NCI-H345 treated with DMSO at 0.1 percent for 48 hours (cell line): ENCODE data around the gene RABL6.

Source experiments
- DNase-seq: peaks from one replicate; lab custom pipeline; 2025; ENCODE audit not compliant: unreplicated experiment; lab: John Stamatoyannopoulos, UW

Gene RABL6

DNA sequence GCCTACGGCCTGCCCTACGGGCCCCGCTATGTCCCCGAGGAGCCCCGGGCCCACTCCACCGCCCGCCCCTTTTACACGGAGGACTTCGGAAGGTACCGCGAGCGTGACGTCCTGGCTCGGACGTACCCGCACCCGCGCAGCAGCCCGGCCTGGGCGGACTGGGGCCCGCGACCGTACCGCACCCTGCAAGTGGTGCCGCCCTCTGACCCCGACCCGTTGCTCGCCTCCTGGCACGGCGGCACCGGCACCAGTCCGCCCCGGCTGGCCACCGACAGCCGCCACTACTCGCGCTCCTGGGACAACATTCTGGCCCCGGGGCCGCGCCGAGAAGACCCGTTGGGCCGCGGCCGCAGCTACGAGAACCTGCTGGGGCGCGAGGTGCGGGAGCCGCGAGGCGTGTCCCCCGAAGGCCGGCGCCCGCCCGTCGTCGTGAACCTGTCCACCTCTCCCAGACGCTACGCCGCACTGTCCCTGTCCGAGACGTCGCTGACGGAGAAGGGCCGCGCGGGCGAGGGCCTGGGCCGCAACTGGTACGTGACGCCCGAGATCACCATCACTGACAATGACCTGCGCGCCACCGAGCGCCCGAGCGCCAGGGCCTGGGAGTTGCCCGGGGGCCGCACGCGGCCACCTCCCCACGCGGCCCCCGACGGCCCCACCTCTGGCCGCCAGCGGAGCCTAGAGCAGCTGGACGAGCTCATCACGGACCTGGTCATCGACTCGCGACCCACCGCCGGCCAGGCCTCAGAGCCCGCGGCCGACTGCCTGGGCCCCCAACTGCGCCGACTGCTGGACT is 37.9 kb downstream of the RABL6 start:
- DNase-seq: no peak

DNA sequence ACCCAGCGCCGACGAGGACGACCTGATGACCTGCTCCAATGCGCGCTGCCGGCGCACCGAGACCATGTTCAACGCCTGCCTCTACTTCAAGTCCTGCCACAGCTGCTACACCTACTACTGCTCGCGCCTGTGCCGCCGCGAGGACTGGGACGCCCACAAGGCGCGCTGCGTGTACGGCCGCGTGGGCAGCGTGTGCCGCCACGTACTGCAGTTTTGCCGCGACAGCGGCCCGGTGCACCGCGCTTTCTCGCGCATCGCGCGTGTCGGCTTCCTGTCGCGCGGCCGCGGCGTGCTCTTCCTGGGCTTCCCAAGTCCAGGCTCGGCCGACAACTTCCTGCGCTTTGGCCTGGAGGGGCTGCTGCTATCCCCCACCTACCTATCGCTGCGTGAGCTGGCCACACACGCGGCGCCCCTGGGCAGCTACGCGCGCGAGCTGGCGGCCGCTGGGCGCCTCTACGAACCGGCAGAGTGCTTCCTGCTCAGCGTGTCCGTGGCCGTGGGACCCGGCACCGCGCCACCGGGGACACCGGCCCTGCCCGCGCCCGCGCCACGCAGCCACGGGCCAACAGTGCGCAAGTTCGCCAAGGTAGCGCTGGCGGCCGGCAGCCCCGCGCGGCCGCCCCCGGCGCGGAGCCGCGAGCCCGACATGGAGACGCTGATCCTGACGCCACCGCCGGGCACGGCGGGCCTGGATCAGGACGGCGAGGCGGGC is 38.8 kb downstream of the RABL6 start:
- DNase-seq: no peak

DNA sequence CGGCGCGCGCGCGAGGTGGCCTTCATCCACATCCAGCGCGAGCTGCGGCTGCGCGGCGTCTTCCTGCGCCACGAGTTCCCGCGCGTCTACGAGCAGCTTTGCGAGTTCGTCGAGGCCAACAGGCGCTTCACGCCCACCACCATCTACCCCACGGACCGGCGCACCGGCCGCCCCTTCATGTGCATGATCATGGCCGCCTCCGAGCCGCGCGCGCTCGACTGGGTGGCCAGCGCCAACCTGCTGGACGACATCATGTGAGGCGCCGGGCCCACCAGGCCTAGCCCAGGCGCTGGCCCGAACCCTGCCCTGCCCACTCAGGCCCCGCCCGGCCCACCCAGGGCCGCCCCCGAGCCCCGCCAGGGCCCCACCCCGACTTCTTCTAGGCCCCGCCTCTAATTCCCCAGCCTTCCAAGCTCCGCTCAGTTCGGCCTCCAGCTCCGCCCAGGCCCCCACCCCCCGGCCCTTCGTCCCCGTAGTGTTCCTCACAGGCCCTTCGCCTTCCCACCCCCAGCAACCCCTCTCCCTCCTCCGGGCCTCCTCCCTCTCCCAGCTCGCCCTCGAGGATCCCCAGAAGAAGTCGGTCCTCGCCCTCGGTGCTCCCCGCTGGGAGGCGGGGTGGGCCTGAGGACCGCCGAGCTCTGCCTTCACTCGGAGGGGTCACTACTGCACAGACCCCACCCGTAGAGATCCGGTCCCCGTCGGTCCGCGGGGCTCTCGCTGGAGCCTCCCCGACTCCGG is 39.5 kb downstream of the RABL6 start:
- DNase-seq: no peak

DNA sequence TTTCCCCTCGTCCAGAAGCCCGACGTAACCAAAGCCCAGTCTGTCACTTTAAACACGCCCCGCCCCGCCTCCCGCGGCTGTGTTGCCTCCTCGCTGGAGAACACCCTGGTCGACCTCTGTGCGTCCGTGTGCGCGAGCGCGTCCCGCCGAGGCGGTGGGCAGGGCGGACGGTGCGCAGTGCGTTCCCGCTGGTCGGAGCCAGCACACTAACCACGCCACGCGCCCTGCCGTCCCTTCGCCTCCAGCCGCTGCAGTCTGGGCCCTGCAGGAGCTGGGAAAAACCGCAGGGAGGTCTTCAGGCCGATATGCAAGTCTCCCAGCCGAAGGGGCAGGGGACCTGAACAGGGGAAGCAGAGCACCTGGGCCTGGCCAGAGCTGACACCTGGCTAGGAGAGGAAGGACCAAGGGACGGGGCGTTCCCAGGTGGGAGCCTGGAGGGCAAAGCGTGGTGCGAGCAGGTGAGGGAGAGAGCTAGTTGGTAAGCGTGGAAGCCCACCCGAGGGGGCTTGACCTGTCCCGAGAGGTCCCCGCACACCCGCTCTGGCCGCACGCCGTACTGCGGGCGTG is 40.2 kb downstream of the RABL6 start:
- DNase-seq: peak; percentile 50

DNA sequence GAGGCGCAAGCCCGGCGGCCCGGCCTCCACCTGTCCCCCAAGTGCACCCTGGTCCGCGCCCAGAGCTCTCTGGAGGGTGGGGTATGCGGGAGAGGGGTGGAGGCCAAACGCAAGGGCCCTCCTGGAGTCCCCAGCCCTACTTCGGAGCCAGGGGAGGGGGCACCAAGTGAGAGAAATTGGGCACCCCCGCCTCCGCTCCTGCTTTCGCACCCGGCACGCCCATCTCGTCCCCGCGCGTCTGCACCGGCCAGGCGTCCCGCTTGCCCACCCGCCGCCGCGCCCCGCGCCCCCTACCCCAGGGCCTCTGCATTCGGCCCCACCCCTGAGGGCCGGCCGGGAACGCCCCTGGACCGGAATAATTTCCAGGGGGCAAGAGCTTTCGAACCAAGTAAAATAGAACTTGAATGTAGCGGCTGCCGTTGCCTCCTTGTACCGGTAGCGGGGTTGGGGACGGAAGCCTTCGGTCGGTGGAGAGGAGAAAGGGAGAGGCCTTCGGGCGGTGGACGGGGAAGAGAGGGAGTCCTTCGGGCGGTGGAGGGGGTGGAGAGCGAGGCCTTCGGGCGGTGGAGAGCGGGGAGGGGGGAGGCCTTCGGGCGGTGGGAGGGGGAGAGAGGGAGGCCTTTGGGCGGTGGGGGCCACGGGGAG is 40.8 kb downstream of the RABL6 start:
- DNase-seq: peak; percentile 65

DNA sequence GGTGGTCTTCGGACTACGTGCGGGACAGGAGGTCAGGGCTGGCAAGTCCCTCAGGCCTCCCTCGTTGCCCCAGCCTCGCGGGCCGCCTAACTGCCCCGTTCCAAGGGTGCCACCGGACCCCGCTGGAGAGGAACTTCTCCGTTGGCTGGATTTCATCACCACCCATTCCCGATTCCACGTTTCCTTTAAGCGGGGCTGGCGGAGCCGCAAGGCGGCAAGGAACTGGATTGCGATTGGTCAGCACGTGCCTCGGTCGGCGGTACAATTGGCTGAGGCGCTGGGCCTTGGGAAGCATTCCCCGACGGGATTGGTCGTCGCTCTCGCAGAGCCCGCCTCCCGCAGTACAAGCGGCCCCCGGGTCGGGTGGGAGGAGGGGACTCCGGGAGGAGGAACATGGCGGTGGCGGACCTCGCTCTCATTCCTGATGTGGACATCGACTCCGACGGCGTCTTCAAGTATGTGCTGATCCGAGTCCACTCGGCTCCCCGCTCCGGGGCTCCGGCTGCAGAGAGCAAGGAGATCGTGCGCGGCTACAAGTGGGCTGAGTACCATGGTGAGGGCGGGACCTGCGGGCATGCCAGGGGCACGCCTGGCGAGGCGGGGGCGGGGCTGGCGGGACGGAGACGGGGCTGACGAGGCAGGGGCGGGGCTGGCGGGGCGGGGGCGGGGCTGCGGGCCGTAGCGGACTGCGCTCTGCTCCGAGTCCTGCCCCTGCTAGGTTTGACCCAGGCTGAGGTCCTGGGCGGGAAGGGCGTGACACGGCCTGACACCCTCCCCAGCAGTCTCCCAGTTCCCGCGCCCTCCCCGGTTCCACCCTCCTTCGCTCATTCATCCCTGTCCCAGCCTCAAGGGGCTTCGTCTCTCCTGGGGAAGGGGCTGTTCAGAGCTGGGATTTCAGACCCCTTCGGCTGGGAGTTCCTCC is 41.6 kb downstream of the RABL6 start, which contains the start of gene PHPT1:
Gene PHPT1 (plus strand): TSS at position 372 of the 922 bp plus-strand sequence. CDS start 22 bp downstream, at position 394.
- peak; percentile 97 for DNase-seq

DNA sequence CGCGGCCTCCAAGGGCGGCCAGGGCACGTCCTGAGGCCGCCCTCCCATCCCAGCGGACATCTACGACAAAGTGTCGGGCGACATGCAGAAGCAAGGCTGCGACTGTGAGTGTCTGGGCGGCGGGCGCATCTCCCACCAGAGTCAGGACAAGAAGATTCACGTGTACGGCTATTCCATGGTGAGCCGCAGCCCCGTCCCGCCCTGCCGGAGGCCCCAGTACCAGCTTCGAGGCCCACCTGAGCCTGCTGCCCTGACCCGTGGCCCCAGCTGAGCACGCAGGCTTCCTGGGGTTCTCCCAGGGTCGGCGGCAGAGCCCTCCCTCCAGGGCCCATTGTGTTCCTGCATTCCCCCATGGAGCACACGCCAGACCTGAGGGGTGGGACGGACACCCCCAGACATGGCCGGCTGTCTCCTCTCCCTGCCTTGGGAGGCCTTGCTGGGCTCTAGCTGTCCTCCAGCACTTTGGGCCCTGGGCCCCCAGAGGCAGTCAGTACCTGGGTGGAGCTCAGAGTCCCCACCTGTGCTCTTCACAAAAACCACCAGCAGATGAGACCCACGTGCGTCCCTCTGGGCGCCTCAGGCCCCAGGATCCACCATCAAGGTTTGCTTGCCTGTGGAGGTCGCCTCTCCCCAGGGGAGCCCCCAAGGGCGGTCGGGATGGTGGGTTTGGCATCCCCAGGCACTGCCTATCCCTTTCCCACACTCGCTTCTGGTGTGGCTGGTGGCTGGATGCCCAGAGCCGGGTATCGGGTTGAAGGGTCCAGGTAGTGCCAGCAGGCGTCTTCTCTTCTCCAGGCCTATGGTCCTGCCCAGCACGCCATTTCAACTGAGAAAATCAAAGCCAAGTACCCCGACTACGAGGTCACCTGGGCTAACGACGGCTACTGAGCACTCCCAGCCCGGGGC is 42.5 kb downstream of the RABL6 start:
- no peak for DNase-seq

DNA sequence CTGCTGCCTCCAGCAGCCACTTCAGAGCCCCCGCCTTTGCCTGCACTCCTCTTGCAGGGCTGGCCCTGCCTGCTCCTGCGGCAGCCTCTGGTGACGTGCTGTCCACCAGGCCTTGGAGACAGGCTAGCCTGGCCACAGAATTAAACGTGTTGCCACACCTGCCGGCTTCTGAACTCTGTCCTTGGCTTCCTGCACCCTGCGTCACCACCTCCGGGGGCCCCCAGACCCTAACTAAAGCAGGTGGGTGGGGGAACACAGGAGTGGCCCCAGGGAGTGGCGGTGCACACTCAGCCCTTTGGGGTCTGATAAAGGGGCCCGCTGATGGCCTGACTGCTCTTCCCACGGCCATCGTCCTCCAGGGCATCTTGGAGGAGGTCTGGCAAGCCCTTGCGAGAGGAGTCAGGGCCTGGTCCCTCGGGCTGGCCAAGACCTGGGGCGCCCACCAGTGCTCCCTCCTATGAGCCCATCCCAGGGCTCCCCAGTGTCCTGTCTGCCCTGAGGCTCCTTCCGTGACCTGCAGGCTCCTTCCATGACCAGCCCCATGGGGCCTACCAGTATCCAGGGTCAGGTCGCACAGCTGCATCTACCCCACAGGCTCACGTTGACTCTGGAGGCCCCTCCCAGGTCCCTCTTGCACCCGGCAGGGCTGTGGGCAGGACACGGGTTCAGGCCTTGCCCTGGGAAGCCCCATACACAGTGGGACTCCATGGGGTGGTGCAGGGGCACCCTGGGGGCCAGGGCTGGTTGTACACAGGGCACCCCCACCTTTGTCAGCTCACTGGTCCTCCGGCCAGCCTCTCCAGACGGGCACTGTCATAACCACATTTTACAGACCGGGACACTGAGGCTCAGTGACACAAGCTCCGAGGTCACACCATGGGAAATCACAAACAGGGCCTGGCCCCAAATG is 43.4 kb downstream of the RABL6 start:
- no peak for DNase-seq

DNA sequence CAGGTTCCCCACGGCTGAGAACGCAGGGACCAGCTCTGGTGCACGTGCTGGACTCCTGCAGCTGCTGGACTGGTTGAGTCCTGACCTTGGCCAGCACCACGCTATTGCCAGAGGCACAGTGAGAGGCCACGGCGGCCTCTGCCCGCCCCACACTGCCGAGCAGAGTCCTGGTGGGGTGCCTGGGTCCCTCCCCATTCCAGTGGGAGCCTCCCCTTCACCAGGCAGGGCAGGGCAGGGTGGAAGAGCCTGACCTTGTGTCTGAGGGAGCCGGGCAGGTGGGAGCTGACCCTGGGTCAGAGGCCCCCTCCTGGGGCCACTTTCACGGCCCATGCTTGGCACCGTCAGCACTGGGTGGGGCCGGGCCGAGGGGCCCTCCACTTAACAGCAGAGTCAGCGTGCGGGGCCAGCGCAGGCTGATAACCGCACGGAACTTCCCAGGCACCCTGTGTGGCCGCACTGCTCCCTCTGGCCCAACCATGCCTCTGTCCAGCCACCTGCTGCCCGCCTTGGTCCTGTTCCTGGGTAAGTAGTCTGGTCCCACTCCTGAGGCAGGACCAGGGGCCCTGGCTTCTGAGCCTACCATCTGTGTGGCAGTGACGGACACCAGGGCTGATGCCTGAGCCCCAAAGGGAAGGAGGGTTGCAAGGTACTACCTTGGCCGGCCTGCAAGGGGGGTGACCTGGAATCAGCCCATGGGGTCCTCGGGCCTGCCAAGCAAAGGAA is 44.4 kb downstream of the RABL6 start, which contains the start of gene MAMDC4:
Gene MAMDC4 (plus strand): TSS at position 406 of the 723 bp plus-strand sequence. CDS start 71 bp downstream, at position 477.
- no peak for DNase-seq

DNA sequence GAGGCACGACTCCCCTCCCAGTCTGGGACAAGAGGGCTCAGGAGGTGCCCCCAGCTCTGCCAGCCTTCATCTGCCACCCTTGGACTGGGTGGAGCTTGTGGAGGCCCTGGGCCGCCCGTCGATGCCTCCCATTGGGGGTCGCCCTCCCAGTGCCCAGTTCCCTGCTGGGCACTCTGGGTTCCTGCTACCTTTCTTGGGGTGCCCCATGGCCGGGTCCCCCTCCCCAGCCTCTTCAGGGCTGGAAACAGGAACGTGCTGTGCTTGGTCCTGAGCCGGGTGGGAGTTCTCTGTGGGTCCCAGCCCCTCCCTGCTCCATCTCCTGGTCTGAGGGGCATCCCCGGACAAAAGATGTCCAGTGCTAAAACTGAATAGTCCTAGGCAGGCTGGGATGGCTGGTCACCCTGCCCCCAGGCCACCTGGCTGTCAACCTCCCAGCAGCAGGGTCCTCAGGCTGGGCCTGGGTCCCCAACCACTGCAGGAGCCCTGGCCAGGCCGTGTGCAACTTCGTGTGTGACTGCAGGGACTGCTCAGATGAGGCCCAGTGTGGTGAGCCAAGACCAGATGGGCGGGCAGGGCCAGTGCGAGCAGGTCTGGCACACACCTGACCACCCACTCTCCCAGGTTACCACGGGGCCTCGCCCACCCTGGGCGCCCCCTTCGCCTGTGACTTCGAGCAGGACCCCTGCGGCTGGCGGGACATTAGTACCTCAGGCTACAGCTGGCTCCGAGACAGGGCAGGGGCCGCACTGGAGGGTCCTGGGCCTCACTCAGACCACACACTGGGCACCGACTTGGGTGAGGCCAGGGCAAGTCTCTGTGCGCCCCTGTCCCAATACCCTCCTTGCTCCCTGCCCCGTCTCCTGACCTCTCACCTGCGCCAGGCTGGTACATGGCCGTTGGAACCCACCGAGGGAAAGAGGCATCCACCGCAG is 45.2 kb downstream of the RABL6 start:
- no peak for DNase-seq

DNA sequence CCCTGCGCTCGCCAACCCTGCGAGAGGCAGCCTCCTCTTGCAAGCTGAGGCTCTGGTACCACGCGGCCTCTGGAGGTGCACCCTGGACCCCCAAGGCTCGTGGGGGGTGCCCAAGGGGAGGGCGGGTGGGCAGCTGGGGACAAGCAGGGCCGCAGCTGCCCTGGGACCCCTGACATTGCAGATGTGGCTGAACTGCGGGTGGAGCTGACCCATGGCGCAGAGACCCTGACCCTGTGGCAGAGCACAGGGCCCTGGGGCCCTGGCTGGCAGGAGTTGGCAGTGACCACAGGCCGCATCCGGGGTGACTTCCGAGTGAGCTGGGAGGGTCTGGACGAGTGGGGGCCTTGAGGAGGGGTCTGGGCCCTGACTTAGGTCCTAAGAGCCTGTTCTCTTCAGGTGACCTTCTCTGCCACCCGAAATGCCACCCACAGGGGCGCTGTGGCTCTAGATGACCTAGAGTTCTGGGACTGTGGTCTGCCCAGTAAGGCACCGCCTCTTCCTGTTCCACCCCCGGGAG is 45.9 kb downstream of the RABL6 start:
- no peak for DNase-seq

DNA sequence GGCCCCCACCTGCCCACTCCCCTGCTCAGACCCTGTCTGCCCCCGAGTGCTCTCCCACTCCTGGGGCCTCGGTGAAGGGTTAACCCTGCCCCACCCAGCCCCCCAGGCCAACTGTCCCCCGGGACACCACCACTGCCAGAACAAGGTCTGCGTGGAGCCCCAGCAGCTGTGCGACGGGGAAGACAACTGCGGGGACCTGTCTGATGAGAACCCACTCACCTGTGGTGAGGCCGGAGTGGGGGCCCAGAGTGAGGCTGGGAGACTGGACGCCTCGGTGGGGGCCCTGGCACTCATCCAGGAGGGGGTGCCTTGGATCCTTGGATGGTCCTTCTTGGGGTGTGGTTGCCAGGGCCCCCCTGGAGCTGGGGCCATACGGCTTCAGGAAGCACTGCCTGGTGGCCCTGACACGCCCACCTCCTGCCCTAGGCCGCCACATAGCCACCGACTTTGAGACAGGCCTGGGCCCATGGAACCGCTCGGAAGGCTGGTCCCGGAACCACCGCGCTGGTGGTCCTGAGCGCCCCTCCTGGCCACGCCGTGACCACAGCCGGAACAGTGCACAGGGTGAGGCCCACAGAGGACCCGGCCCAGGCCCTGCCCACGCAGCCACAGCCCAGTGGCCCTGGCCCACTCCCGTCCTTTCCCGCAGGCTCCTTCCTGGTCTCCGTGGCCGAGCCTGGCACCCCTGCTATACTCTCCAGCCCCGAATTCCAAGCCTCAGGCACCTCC is 46.5 kb downstream of the RABL6 start:
- DNase-seq: no peak

DNA sequence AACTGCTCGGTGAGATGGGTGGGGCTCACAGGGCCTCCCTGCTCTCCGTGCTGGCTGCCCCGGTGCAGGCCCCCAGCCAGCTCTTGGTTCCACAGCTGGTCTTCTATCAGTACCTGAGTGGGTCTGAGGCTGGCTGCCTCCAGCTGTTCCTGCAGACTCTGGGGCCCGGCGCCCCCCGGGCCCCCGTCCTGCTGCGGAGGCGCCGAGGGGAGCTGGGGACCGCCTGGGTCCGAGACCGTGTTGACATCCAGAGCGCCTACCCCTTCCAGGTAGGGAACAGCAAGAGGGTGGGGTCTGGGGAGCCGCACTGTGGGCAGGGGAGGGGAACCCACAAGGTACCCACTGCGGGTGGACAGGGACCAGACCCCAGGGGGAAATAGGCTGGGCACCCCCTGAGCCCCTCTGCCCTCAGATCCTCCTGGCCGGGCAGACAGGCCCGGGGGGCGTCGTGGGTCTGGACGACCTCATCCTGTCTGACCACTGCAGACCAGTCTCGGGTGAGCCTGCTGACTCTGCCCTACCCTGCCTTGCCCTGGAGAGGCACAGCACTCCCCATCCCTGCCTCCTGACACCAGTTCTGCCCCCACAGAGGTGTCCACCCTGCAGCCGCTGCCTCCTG is 47.2 kb downstream of the RABL6 start:
- DNase-seq: no peak

DNA sequence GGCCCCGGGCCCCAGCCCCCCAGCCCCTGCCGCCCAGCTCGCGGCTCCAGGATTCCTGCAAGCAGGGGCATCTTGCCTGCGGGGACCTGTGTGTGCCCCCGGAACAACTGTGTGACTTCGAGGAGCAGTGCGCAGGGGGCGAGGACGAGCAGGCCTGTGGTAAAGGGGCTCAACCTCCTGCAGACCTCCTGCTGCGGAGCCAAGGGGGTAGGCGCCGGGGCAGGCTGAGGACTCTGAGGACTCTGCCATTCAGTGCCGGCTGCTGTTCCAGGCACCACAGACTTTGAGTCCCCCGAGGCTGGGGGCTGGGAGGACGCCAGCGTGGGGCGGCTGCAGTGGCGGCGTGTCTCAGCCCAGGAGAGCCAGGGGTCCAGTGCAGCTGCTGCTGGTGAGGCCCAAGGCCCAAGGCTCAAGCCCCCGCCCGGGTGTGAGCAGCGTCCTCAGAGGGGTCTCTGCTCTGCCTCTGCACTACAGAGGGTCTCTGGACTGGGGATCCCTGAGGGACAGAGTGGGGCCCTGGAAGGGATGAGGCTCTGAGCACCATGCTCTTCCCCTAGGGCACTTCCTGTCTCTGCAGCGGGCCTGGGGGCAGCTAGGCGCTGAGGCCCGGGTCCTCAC is 47.8 kb downstream of the RABL6 start:
- no peak for DNase-seq
